ENCODE data around the gene BCL10. TPM values are rescaled to one million over a fixed set of nuclear protein-coding genes. Genes with fewer than 3 reads are reported as not detected.

The BCL10 gene
- polyA plus RNA-seq, 1 of the 3 experiments (the other 2 are of a cell fraction): 5.8 TPM

DNA sequence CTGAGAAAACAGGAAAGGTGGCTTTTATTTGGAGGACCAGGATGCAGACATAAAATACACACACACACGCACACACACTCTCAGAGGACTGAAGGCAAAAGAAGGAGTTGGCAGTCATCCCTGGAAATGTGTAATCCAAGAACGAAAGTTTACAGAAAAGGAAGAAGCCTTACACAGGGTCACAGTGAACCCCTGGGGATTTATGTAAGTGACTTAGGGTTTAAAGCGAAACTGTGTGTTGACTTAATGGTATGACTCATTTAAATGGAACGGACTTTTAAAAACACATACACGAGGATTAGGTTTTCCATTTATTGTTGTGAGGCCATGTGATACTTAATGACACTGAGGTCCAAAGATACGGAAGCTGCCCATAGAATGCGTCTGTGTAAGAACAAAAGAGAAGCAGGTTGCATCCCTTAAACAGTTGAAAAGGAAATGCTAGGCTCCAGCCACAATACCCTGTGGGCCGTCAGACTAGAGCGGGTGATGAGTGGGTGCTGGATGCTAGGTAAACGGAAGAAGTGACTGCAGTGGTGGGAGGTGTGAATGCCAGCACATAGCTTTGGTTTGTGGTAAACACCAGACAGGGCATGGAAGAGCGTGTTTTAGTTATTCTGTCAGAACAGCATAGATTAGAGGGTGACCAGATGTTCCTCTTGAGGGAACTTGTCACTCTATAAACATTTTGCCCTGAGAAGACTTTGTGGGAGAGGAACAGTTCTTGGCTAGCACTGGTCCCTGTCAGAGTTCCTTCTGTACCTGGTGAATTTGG lies 21.6 kb upstream of the BCL10 start:
- peak overlapping the region; percentile 72 for H3K4me2 ChIP-seq
- H3K9ac ChIP-seq: peak overlapping the region; percentile 9; the same call in 1 of the 2 replicates
- H3K27me3 ChIP-seq (ENCODE audit: insufficient read depth): no peaks in the 10 kb centered on the region
- peaks cover 19% of the 10 kb centered on the region for H3F3A ChIP-seq (replicated peaks; ENCODE audit: insufficient read depth)
- CTCF ChIA-PET: interaction anchor here (0.7 to 5.1 kb wide), 3 partner anchors 10 to 39 kb away, joined by 3 to 24 read pairs (median 3); partner anchors contain the start of gene C1orf52
- H4K20me1 ChIP-seq (ENCODE audit: insufficient read depth): no peaks in the 10 kb centered on the region
- no peaks in the 10 kb centered on the region for H3K9me2 ChIP-seq
- H3K4me3 ChIP-seq (ENCODE audit: low read depth in 2 of 2, low read length in 1 of 2): peak overlapping the region in 1 of 2 experiments; percentile 7; a peak in 1 of 4 replicates
- TF ChIP-seq MXI1 (IDR thresholded peaks at IDR 0.05; ENCODE audit: low read depth, low read length): no peak
- TF ChIP-seq RFX5 (IDR thresholded peaks at IDR 0.05; ENCODE audit: low read length): no peak
- TF ChIP-seq JUND (IDR thresholded peaks at IDR 0.05): peak; percentile 82
- peak; percentile 14; the same call in 1 of the 2 replicates for TF ChIP-seq ELF1 (IDR thresholded peaks at IDR 0.05)
- no peak for TF ChIP-seq RAD21 (IDR thresholded peaks at IDR 0.05; ENCODE audit: low read length)
- TF ChIP-seq TAF1 (IDR thresholded peaks at IDR 0.05; ENCODE audit: borderline replicate concordance, low read depth, low read length): 0 out of 2 replicates have a peak, but pooled peaks have one; percentile 7
- peak; percentile 64 for TF ChIP-seq MAX (IDR thresholded peaks at IDR 0.05; ENCODE audit: low read depth)
- peak; percentile 68 for TF ChIP-seq GABPA (IDR thresholded peaks at IDR 0.05; ENCODE audit: low read depth)
- TF ChIP-seq POLR2AphosphoS5 (IDR thresholded peaks at IDR 0.05; ENCODE audit: low read depth, low read length): peak; percentile 22; the same call in 1 of the 2 replicates
- no peak for TF ChIP-seq SMC3 (IDR thresholded peaks at IDR 0.05; ENCODE audit: low read depth, low read length)
- peak; percentile 66 for TF ChIP-seq TCF12 (IDR thresholded peaks at IDR 0.05)
- no peak for TF ChIP-seq EZH2phosphoT487 (IDR thresholded peaks at IDR 0.05; ENCODE audit: borderline replicate concordance, low read depth)
- TF ChIP-seq EP300 (IDR thresholded peaks at IDR 0.05; ENCODE audit: borderline replicate concordance in 1 of 2, low read depth in 1 of 2, low read length in 1 of 2): peak in 1 of 2 experiments; percentile 7; a peak in 1 of 4 replicates
- TF ChIP-seq CHD2 (IDR thresholded peaks at IDR 0.05; ENCODE audit: low read length, partially characterized antibody): no peak
- TF ChIP-seq, protein P1, sequence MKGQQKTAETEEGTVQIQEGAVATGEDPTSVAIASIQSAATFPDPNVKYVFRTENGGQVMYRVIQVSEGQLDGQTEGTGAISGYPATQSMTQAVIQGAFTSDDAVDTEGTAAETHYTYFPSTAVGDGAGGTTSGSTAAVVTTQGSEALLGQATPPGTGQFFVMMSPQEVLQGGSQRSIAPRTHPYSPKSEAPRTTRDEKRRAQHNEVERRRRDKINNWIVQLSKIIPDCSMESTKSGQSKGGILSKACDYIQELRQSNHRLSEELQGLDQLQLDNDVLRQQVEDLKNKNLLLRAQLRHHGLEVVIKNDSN (IDR thresholded peaks at IDR 0.05; ENCODE audit: borderline replicate concordance, low read depth): 0 out of 2 replicates have a peak, but pooled peaks have one; percentile 24
- TF ChIP-seq RXRA (IDR thresholded peaks at IDR 0.05; ENCODE audit: borderline replicate concordance, low read depth): peak; percentile 57; the same call in 1 of the 2 replicates
- no peak for TF ChIP-seq FOXJ3 (CRISPR knock-in tag; IDR thresholded peaks at IDR 0.05)
- peak; percentile 73 for TF ChIP-seq NFIC (IDR thresholded peaks at IDR 0.05; ENCODE audit: borderline replicate concordance)
- TF ChIP-seq GATA2 (CRISPR knock-in tag; IDR thresholded peaks at IDR 0.05): no peak
- TF ChIP-seq MEF2A (IDR thresholded peaks at IDR 0.05; ENCODE audit: borderline replicate concordance, low read depth): peak; percentile 35; the same call in 1 of the 2 replicates
- peak; percentile 39; the same call in 1 of the 2 replicates for TF ChIP-seq SIN3A (IDR thresholded peaks at IDR 0.05; ENCODE audit: borderline replicate concordance, low read depth, low read length)
- TF ChIP-seq FOSL2 (IDR thresholded peaks at IDR 0.05; ENCODE audit: borderline replicate concordance, low read depth): peak; percentile 66
- TF ChIP-seq, protein P2, sequence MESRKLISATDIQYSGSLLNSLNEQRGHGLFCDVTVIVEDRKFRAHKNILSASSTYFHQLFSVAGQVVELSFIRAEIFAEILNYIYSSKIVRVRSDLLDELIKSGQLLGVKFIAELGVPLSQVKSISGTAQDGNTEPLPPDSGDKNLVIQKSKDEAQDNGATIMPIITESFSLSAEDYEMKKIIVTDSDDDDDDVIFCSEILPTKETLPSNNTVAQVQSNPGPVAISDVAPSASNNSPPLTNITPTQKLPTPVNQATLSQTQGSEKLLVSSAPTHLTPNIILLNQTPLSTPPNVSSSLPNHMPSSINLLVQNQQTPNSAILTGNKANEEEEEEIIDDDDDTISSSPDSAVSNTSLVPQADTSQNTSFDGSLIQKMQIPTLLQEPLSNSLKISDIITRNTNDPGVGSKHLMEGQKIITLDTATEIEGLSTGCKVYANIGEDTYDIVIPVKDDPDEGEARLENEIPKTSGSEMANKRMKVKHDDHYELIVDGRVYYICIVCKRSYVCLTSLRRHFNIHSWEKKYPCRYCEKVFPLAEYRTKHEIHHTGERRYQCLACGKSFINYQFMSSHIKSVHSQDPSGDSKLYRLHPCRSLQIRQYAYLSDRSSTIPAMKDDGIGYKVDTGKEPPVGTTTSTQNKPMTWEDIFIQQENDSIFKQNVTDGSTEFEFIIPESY (IDR thresholded peaks at IDR 0.05; ENCODE audit: borderline replicate concordance, low read depth): no peak
- WGBS (ENCODE audit: low lambda C conversion rate): 38% methylated on average over 11 of the region's 11 CpGs
- peaks cover 0 to 17% of the 10 kb centered on the region in 2 experiments; a peak in 2 of 4 replicates for H3K4me1 ChIP-seq (ENCODE audit: control insufficient read depth in 1 of 2, insufficient read depth in 2 of 2, low read depth in 1 of 2, low read length in 1 of 2)
- H3K36me3 ChIP-seq (replicated peaks in 1 of 2; ENCODE audit: control insufficient read depth in 1 of 2, insufficient read depth in 2 of 2, low read length in 1 of 2): no peaks in the 10 kb centered on the region
- peak overlapping the region; percentile 1 to 73; a peak in 3 of 4 replicates for H3K27ac ChIP-seq (ENCODE audit: low read depth in 2 of 2, low read length in 1 of 2)
- H2AFZ ChIP-seq (ENCODE audit: low read depth): peak overlapping the region; percentile 30
- H3K9me3 ChIP-seq: no peaks in the 10 kb centered on the region
- H3K79me2 ChIP-seq (ENCODE audit: insufficient read depth): no peaks in the 10 kb centered on the region
- DNase-seq: no peak
- POLR2A ChIA-PET: no interaction called here

Data from SK-N-SH (cell line).